ENCODE results near the gene TBC1D22A.

TBC1D22A gene

DNA sequence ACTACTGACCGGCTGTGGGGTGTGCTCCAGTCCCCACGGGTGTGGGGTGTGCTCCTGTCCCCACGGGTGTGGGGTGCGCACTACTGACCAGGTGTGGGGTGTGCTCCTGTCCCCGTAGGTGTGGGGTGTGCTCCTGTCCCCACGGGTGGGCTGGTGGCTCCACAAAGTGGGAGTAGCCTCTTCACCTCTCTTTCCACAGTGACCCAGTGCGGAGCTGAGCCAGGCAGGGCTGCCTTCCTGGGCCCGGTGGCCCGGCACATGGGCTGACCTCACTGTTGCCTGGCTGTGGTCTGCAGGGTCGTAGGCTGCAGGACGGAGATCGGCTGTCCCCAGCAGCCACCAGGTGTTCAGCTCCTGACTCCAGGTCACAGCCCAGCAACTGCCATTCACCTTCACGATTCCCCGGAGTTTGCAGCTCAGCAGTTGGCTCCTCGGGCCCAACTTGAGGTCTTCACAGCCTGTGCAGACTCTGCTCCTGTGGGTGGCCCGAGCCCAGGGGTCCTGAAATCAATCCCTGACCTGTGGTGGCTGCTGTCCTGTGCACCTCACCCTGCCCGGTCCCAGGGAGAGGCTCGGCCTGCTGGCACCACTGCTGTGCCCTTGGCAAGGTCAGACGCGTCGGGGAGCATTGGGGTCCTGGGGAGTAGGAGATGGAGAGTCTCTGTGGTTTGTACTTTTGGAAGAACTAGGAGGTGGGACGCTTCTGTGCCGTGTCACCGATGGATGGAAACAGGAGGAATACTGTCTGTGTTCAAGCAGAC lies 414.3 kb downstream of the TBC1D22A start:
- TF ChIP-seq, protein P1, sequence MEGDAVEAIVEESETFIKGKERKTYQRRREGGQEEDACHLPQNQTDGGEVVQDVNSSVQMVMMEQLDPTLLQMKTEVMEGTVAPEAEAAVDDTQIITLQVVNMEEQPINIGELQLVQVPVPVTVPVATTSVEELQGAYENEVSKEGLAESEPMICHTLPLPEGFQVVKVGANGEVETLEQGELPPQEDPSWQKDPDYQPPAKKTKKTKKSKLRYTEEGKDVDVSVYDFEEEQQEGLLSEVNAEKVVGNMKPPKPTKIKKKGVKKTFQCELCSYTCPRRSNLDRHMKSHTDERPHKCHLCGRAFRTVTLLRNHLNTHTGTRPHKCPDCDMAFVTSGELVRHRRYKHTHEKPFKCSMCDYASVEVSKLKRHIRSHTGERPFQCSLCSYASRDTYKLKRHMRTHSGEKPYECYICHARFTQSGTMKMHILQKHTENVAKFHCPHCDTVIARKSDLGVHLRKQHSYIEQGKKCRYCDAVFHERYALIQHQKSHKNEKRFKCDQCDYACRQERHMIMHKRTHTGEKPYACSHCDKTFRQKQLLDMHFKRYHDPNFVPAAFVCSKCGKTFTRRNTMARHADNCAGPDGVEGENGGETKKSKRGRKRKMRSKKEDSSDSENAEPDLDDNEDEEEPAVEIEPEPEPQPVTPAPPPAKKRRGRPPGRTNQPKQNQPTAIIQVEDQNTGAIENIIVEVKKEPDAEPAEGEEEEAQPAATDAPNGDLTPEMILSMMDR (IDR thresholded peaks at IDR 0.05): no peak

DNA sequence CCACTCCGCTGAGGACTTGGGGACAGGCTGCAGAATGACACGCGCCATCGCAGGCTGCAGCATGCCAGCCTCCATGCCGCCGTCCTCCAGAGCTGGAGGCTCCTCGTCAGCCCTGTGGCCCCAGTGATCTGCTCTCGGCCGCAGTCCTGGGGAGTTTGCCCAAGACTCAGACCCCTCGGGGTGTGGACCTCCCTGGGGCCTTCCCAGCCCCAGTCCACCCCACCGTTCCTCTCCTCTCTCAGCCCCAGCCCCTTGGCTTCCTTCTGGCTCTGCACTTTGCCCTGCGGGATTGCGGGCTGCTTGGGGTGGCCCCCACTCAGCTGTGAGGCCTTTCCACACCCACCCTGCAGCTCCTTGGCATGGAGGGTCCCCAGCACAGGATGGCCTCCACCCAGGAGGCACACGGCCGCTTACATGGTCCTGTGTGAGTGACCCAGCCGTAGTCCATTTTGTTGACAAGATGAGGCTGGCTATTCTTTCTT lies 414.9 kb downstream of the TBC1D22A start:
- TF ChIP-seq, protein P1 (IDR thresholded peaks at IDR 0.05): no peak

- TF ChIP-seq, protein P1 (IDR thresholded peaks at IDR 0.05): no peak
These were observed 415.9 kb downstream of the TBC1D22A start for GRCh38 chr22:47178339-47178738.

DNA sequence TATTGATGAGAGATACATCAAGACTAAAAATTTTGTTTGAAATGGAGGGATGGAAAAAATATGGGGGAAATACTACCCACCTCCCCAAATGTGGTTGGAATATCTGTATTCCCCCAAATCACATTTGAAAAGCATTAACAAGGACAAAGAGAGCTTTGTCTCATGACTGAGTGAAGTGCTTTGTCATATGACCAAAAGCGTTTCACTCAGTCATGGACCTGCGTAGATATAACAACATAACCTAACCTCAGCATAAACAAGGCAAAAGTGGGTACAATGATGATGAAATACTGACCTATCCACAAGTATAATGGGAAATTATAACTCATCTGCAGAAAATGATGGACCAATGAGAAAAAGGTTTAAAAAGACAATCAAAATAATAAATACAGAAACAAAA lies 418.3 kb downstream of the TBC1D22A start:
- TF ChIP-seq, protein P1 (IDR thresholded peaks at IDR 0.05): no peak

DNA sequence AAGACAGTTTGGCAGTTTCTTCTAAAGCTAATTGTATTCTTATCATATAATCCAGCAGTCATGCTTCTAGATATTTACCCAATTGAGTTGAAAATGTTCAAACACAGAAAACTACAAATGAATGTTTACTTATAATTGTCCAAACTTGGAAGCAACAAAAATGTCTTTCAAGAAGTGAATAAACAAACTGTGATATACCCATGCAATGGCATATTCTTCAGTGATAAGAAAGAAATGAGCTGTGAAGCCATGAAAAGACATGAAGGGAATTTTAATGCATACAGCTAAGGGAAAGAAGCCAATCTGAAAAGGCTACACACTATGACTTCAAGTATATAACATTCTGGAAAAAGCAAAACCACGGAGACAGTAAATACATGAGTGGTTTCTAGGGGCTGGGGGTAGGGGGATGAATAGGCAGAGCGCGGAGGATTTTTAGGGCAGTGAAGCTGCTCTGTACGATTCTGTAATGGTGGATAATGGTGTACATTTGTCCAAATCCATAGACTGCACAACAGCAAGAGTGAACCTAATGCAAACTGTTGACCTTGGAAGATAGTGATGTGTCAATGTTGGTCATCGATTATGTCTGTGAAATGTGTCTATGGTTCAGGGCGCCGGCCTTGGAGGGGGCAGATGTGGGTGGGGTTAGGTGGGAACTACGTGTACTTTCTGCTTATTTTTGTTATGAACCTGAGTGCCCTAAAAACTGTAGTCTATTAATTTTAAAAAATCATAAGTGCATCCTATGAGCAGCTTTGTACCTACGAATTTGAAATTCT lies 424.9 kb downstream of the TBC1D22A start:
- TF ChIP-seq, protein P1 (IDR thresholded peaks at IDR 0.05): no peak

- TF ChIP-seq, protein P1 (IDR thresholded peaks at IDR 0.05): no peak
These were observed 426.0 kb downstream of the TBC1D22A start for GRCh38 chr22:47188261-47189055.
